Diencephalon (tissue), 1 donor: ENCODE results near the gene HEPACAM2. TPM values are rescaled to one million over a fixed set of nuclear protein-coding genes. Genes with fewer than 3 reads are reported as not detected.

Experiments
- total RNA-seq: library from RNA; depleted of rRNA; stranded (reverse); fragments of >200 nt; gene quantifications from one replicate; pipeline ENCODE4 v1.2.3, GENCODE V29; 2014

HEPACAM2 gene
- 0.23 TPM for total RNA-seq

GRCh38 chr7:93226310-93226709 lies at the start of gene HEPACAM2:
TSS of gene HEPACAM2 (minus strand) at chr7:93226469.

GRCh38 chr7:93231799-93232672 lies 5.8 kb upstream of the HEPACAM2 start, which contains the start of gene VPS50:
TSS of gene VPS50 (plus strand) at chr7:93232366. CDS start at chr7:93232468, 102 bp downstream.

GRCh38 chr7:93148144-93148543 lies 78.1 kb downstream of the HEPACAM2 start, which contains the start of gene SAMD9L:
TSS of gene SAMD9L (minus strand) at chr7:93148385. CDS start at chr7:93135971, 12,414 bp downstream.

Other genes with a start within 250 kb of the HEPACAM2 start
- 3.2 TPM for gene SAMD9, start 108.5 kb downstream of the HEPACAM2 start, total RNA-seq
- gene SAMD9L, start 78.1 kb downstream of the HEPACAM2 start, total RNA-seq, result 4.4 TPM
- gene VPS50, start 5.9 kb upstream of the HEPACAM2 start, total RNA-seq, result 98.5 TPM